HG03064 (cell line): ENCODE results near the gene LCAT.

Experiments
- ATAC-seq: cut with Tn5 transposase; IDR thresholded peaks from one replicate; pipeline ENCODE4 v1.9.1; 2021; ENCODE audit warnings: low read depth; ENCODE audit not compliant: unreplicated experiment

The LCAT gene

GRCh38 chr16:67933805-67934204, 10.1 kb downstream of the LCAT start:
- no peak for ATAC-seq

GRCh38 chr16:67932462-67932840, 11.5 kb downstream of the LCAT start:
- no peak for ATAC-seq

GRCh38 chr16:67931712-67932461, 12.0 kb downstream of the LCAT start, which contains the start of gene CTRL:
Gene CTRL, minus strand, starts transcription at chr16:67931862. Its CDS starts 10 bp downstream, at chr16:67931852.
- no peak for ATAC-seq

- ATAC-seq: no peak
Measured at GRCh38 chr16:67930678-67931211, 13.2 kb downstream of the LCAT start.

- no peak for ATAC-seq
Measured at GRCh38 chr16:67930191-67930590, 13.7 kb downstream of the LCAT start.

- no peak for ATAC-seq
Measured at GRCh38 chr16:67928561-67929364, 15.2 kb downstream of the LCAT start.

GRCh38 chr16:67928147-67928546, 15.8 kb downstream of the LCAT start:
- ATAC-seq: no peak

GRCh38 chr16:67927131-67927941, 16.6 kb downstream of the LCAT start:
- no peak for ATAC-seq

GRCh38 chr16:67926181-67926750, 17.7 kb downstream of the LCAT start:
- no peak for ATAC-seq

- ATAC-seq: no peak
Measured at GRCh38 chr16:67924140-67924906, 19.6 kb downstream of the LCAT start.

GRCh38 chr16:67923414-67924116, 20.4 kb downstream of the LCAT start:
- ATAC-seq: no peak

- ATAC-seq: no peak
Measured at GRCh38 chr16:67922740-67923139, 21.2 kb downstream of the LCAT start.

GRCh38 chr16:67922221-67922620, 21.7 kb downstream of the LCAT start:
- no peak for ATAC-seq

- ATAC-seq: no peak
Measured at GRCh38 chr16:67919622-67920221, 24.2 kb downstream of the LCAT start.

- no peak for ATAC-seq
Measured at GRCh38 chr16:67917852-67918236, 26.1 kb downstream of the LCAT start.

- no peak for ATAC-seq
Measured at GRCh38 chr16:67917140-67917851, 26.6 kb downstream of the LCAT start.

GRCh38 chr16:67915831-67916723, 27.8 kb downstream of the LCAT start:
- ATAC-seq: no peak
